Neural cell (in vitro differentiated cells): ENCODE results near the gene SDHAF4.

Experiments used
- EZH2 ChIP-seq: fragments of 200-600, 300-800 bp; shearing (Covaris generic), sonication (generic); IDR thresholded peaks from 2 replicates; pipeline ENCODE4 v1.6.1; 2014; ENCODE audit warnings: antibody characterized with exemption, low read length, borderline replicate concordance, mild to moderate bottlenecking; ENCODE audit not compliant: insufficient read depth, poor library complexity, severe bottlenecking
- POLR2AphosphoS5 ChIP-seq: IDR thresholded peaks from 2 replicates; pipeline ENCODE4 v1.6.1; 2012
- RAD21 ChIP-seq: fragments of 450-650 bp; conservative IDR thresholded peaks from 2 replicates; pipeline ENCODE4 v1.6.1; 2014; ENCODE audit warnings: antibody characterized with exemption, mild to moderate bottlenecking, moderate library complexity
- TF ChIP-seq, protein P1 (sequence below): fragments of 450-650 bp; IDR thresholded peaks from 2 replicates; pipeline ENCODE4 v1.5.1; 2014; ENCODE audit warnings: antibody characterized with exemption, mild to moderate bottlenecking, moderate library complexity; ENCODE audit not compliant: poor library complexity, severe bottlenecking

DNA sequence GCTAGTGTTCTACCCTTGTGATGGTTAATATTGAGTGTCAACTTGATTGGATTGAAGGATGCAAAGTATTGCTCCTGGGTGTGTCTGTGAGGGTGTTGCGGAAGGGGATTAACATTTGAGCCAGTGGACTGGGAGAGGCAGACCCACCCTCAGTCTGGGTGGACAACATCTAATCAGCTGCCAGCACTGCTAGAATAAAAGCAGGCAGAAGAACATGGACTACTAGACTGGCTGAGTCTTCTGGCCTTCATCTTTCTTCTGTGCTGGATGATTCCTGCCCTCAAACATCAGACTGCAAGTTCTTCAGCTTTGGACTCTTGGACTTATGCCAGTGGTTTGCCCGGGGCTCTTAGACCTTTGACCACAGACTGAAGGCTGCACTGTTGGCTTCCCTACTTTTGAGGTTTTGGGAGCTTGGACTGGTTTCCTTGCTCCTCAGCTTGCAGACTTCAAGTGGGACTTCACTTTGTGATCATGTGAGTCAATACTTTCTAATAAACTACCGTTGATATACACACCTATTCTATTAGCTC, 50.1 kb downstream of the SDHAF4 start:
- TF ChIP-seq EZH2 (no peak), POLR2AphosphoS5 (no peak), RAD21 (no peak)
- TF ChIP-seq, protein P1, sequence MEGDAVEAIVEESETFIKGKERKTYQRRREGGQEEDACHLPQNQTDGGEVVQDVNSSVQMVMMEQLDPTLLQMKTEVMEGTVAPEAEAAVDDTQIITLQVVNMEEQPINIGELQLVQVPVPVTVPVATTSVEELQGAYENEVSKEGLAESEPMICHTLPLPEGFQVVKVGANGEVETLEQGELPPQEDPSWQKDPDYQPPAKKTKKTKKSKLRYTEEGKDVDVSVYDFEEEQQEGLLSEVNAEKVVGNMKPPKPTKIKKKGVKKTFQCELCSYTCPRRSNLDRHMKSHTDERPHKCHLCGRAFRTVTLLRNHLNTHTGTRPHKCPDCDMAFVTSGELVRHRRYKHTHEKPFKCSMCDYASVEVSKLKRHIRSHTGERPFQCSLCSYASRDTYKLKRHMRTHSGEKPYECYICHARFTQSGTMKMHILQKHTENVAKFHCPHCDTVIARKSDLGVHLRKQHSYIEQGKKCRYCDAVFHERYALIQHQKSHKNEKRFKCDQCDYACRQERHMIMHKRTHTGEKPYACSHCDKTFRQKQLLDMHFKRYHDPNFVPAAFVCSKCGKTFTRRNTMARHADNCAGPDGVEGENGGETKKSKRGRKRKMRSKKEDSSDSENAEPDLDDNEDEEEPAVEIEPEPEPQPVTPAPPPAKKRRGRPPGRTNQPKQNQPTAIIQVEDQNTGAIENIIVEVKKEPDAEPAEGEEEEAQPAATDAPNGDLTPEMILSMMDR = no peak
